ENCODE data around the gene GSTM1. TPM values are rescaled to one million over a fixed set of nuclear protein-coding genes. Genes with fewer than 3 reads are reported as not detected.
"Not testable (repeated sequence)": the region's sequence is repeated elsewhere in the genome, so short reads cannot be mapped to it uniquely, and the experiment has no call there.

The GSTM1 gene
- total RNA-seq, 1 experiment from 2014 or later, result not detected

GRCh38 chr1:109697066-109697465, 9.4 kb downstream of the GSTM1 start:
- no peak for DNase-seq (ENCODE audit: low spot score)

GRCh38 chr1:109697861-109698260, 10.2 kb downstream of the GSTM1 start:
- not testable (repeated sequence) for DNase-seq (ENCODE audit: low spot score)

- peak; percentile 1 for DNase-seq (ENCODE audit: low spot score)
Measured at GRCh38 chr1:109702940-109703339, 15.3 kb downstream of the GSTM1 start.

DNA sequence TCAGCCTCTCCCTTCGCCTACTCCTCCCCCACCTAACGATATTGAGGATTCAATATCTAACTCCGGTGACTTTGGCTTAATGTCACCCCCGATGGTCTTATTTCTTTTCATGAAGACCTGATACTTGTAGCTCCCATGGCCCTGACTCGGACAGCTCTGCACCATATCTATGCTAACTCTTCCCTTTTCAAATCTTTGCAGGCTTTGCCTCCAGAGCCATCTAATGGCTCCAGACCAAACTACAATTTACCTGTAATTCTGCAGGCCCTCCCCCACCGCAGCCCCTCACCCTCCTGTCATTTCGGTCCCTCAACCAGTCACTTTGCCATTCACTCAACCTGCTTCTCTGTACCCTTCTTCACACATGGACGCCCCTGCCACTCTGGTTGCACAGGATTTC, 16.6 kb downstream of the GSTM1 start:
- peak; percentile 1 for DNase-seq (ENCODE audit: low spot score)

DNA sequence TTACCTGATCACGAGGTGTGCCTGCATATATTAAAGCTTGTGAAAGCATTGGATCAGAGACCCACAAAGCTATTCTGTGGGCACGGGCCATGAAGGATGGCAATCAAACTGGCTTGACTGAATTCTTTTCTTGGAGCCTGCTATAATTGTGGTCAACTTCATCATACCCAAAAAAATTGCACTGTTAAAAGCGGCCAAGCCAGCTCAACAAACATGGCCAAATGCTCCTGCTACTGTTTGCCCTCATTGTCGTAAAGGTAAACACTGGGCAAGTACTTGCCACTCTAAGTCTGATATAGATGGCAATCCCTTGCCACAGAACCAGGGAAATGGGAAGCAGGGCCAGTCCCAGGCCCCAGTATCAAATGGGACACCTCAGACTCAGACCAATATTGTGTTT, 17.8 kb downstream of the GSTM1 start:
- DNase-seq (ENCODE audit: low spot score), result peak; percentile 1

- peak; percentile 0 for DNase-seq (ENCODE audit: low spot score)
Measured at GRCh38 chr1:109708949-109709348, 21.3 kb downstream of the GSTM1 start.

DNA sequence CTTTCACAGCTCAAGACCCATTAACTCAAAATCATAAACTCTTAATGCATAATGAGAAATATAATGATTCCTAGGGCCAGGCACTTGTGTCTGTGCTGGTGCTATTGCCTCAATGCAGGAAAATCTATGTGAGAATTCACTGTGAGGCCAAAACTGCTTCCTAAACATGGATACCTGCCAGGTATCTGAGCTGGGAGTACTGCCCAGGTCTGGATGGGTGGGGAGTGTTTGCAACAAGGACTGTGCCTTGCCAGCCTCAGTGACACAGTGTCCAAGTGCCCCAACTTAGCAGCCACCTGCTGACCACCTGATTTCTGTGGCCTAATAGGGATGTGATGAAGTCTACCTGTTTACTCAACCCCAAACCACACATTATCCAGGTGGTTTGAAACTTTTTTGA, 22.2 kb downstream of the GSTM1 start:
- peak; percentile 0 for DNase-seq (ENCODE audit: low spot score)

GRCh38 chr1:109711593-109712320, 24.1 kb downstream of the GSTM1 start, which contains the start of gene GSTM5:
Gene GSTM5 (plus strand): TSS chr1:109712251. CDS start chr1:109712313, 62 bp downstream.
- DNase-seq (ENCODE audit: low spot score), result peak; percentile 0

DNA sequence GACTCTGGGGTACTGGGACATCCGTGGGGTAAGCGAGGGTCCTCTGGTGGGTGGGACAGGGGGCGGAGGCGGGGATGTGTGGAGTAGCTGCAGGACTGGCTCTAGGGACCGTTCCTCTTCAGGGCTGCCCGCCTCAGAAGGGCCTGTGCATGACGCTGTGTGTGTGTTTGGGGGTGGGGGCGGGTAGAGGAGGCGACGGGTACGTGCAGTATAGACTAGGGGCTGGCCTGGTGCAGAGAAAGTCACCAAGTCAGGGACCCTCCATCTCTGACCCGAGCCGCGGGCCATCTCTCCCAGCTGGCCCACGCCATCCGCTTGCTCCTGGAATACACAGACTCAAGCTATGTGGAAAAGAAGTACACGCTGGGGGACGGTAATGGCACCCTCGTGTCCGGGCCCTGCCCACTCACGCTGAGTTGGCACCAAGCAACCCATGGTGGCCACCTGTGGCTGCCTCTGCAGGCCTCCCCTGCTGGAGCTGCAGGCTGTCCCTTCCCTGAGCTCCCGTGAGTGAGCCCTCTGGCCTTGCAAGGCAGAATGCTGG, 24.8 kb downstream of the GSTM1 start:
- peak; percentile 1 for DNase-seq (ENCODE audit: low spot score)

DNA sequence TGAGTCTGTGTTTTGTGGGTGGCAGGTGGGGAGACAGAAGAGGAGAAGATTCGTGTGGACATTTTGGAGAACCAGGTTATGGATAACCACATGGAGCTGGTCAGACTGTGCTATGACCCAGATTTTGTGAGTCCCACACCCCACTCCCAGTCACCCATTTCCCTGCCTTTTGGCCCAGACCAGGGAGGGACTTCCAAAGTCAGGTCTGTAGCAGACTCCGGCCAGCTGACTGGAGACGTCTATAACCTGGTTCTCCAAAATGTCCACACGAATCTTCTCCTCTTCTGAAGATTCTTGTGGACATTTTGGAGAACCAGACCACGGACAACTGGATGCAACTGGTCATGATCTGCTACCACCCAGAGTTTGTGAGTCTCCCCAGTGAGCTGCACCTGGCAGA, 26.0 kb downstream of the GSTM1 start:
- DNase-seq (ENCODE audit: low spot score), result peak; percentile 1

DNA sequence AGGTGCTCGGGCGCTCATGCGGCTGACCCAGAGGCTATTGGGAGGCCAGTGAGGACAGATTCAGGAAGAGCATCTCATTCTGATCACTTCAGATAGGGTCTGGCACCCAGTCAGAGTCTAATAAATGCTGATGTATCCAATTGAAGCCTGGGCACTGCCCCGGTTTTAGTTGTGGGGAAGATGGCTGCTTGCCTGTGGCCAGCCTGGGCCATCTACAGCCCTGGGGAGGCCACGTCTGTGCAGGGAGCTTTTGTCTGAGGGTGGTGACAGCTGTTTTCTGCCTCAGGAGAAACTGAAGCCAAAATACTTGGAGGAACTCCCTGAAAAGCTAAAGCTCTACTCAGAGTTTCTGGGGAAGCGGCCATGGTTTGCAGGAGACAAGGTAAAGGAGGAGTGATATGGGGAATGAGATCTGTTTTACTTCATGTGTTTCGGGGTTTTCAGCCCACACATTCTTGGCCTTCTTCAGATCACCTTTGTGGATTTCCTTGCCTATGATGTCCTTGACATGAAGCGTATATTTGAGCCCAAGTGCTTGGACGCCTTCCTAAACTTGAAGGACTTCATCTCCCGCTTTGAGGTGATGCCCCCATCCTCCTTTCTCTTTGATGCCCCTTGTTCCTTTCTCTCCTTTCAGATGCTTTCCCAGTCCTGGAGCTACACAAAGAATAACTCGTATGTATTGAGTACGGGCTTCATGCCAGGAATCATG, 27.2 kb downstream of the GSTM1 start:
- DNase-seq (ENCODE audit: low spot score), result peak; percentile 1

GRCh38 chr1:109716121-109716520, 28.5 kb downstream of the GSTM1 start:
- DNase-seq (ENCODE audit: low spot score), result peak; percentile 1

GRCh38 chr1:109716570-109717090, 29.0 kb downstream of the GSTM1 start:
- DNase-seq (ENCODE audit: low spot score), result no peak

DNA sequence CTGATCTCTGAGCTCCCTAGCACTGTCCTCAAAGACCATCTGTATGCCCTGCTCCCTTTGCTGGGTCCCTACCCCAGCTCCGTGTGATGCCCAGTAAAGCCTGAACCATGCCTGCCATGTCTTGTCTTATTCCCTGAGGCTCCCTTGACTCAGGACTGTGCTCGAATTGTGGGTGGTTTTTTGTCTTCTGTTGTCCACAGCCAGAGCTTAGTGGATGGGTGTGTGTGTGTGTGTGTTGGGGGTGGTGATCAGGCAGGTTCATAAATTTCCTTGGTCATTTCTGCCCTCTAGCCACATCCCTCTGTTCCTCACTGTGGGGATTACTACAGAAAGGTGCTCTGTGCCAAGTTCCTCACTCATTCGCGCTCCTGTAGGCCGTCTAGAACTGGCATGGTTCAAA, 30.1 kb downstream of the GSTM1 start:
- no peak for DNase-seq (ENCODE audit: low spot score)

DNA sequence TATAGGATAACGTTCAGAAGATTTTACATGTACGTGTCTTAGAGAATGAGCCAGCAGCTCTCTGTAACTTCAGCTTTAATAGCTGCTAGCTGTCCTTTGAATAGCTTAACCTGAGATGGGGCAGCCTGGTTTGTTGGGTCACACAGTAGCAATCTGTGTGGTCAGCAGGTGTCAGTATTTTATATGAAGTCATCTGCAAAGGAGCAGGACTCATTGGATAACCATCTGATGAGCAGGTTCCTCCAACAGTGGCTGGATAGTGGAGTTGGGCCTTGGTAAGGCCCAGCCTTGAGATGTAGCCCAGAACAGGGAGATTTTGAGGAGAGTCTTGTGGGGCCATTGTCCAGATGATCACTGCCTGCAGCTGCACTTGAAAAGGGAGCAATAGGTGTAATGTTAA, 30.9 kb downstream of the GSTM1 start:
- DNase-seq (ENCODE audit: low spot score), result no peak

DNA sequence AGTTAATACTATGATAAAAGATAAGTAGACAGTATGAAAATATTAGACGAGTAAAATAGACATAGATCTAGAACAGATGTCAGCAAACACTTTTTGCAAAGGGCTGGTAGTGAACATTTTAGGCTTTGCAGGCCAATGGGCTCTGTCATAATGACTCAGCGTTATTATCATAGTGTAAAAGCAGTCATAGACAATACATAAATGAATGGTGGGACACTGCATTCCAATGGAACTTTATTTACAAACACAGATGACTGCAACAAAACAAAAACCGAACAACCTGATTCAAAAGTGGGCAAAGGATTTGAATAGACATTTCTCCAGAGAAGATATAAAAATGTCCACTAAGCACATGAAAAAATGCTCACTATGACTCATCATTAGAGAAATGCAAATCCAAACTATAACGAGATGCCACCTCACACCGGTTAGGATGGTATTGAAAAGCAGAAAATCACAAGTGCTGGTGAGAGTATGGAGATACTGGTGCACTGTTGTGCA, 31.8 kb downstream of the GSTM1 start:
- no peak for DNase-seq (ENCODE audit: low spot score)

DNA sequence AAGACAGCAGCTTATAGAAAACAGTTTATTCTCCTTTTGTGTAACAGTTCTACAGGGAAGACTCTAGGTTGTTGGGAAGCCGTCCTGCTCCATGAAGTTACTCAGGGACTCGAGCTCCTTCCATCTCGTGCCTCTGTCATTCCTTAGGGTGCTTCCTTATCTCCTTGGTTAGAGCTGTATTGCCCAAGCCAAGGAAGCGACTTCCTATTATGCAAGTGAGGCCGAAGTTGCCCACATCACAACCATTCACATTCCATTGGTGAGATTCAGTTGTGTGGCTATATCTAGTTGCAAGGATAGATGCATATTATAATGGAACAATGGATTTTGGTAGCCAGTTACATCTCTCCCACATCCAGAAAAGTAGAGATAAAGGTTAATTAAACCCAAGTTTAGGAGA, 33.4 kb downstream of the GSTM1 start:
- no peak for DNase-seq (ENCODE audit: low spot score)

DNA sequence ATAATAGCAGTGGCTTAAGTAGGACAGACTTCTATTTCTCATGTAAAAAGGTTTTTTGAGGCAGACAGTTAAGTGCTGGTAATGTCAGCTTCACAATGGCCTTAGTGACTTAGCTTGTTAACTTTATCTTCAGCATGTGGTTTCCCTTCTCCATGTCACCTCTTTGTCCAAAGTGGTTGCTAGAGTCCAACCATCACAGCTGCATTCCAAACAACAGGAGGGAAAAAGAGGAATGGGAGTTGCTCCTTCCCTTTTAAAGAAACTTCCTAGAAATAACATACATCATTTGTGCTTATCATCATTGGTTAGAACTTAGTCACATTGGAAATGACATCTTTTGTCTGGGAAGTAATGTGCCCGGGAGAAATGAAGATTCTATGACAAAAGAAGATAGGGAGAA, 34.4 kb downstream of the GSTM1 start:
- DNase-seq (ENCODE audit: low spot score), result no peak

DNA sequence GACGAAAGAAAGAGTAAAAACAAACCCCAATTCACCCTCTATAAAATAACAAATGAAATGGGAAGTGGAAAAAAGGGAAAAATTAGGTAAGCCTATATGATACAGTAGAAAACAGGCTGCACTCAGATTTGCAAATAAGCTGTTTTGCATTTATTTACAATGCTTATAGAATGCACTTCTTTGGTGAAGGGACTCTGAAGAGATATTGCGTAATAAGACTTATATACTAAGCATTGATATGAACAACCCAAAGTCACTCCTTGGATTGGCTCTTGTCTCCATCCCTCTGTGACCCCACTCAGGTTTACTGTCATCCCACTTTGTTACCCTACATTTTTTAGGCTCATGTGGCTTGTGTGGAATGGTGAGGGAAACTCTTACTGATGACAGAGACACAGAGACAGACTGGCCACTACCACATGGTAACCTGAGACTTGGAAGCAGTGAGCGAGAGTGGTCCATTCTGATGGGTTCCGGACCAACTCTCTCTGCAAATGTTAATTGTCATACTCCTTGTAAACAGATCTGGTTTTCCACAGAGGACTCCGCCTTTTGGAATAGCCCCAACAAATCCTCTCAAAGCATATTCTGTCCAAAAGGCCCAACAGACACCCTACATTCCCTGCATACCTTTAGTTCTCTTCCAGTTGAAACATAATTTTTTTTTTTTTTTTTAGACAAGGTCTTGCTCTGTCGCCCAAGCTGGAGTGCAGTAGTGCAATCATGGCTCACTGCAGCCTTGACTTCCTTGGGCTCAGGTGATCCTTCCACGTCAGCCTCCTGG, 35.5 kb downstream of the GSTM1 start:
- DNase-seq (ENCODE audit: low spot score), result no peak

- no peak for DNase-seq (ENCODE audit: low spot score)
Measured at GRCh38 chr1:109724933-109725332, 37.3 kb downstream of the GSTM1 start.

GRCh38 chr1:109725510-109725909, 37.9 kb downstream of the GSTM1 start:
- no peak for DNase-seq (ENCODE audit: low spot score)

- DNase-seq (ENCODE audit: low spot score), result no peak
Measured at GRCh38 chr1:109726007-109726406, 38.4 kb downstream of the GSTM1 start.

All from H4 (cell line).